NCI-H1436 (cell line): ENCODE results near the gene SHH.

ENCODE experiments used
- DNase-seq: peaks from one replicate; lab custom pipeline; 2025; lab: John Stamatoyannopoulos, UW

The SHH gene

GRCh38 chr7:155764438-155764793 lies 47.8 kb downstream of the SHH start:
- peak; percentile 65 for DNase-seq

GRCh38 chr7:155763691-155764437 lies 48.4 kb downstream of the SHH start:
- DNase-seq, result no peak

- no peak for DNase-seq
Measured at GRCh38 chr7:155763122-155763521, 49.1 kb downstream of the SHH start.

- DNase-seq, result no peak
Measured at GRCh38 chr7:155762655-155763054, 49.6 kb downstream of the SHH start.

DNA sequence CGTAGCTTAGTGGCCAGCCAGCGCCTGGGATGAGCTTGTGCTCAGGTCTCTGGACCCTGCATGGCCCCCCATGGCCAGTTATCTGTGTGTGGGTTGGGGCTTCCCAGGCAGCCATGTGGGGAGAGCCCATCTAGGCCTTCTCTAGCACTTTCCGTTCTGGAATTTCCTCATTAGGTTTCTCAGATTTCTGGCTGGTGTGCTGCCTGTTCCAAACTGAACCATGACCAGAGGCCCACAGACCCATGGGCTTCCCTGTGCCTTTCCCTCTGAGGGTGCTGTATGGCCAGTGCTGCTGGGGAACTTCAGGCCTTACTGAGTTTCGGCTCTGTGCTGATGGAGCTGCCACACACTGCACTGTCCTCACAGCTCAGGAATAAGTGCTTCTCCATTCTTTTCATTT lies 50.2 kb downstream of the SHH start:
- DNase-seq, result no peak

GRCh38 chr7:155761162-155761561 lies 51.1 kb downstream of the SHH start:
- no peak for DNase-seq

GRCh38 chr7:155759740-155760430 lies 52.4 kb downstream of the SHH start:
- no peak for DNase-seq

DNA sequence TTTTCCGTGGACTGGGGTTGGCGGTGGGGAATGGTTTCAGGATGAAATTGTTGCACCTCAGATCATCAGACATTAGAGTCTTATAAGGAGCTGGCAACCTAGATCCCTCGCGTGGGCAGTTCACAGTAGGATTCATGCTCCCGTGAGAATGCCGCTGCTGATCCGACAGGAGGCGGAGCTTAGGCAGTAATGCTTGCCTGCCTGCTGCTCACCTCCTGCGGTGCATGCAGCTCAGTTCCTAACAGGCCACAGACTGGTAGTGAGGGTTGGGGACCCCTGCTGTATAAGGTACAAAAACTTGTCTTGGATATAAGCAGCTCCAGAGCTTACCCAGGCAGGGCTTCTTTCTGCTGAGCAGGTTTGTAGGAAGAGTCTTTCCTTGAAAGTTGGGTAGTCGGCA lies 53.9 kb downstream of the SHH start:
- DNase-seq, result no peak

DNA sequence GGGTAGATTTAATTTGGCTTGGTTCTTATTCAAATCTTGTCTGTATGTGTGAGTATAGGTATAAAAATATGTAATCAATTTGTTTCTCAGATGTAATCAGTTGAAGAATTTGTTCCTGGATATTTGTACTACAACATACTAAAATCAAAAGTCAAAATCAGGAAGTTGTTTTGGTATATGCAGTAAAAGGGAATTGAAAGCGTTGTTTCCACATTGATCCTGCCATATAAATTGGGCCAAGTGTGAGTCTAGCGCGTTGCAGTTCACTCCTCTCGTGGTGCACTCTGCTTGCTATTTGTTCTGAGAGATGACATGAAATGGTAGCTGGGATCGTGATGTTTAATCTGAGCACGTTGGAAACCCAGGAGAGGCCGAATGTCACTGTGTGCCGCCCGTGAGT lies 55.9 kb downstream of the SHH start:
- DNase-seq, result no peak

- DNase-seq, result no peak
Measured at GRCh38 chr7:155755026-155755425, 57.2 kb downstream of the SHH start.

DNA sequence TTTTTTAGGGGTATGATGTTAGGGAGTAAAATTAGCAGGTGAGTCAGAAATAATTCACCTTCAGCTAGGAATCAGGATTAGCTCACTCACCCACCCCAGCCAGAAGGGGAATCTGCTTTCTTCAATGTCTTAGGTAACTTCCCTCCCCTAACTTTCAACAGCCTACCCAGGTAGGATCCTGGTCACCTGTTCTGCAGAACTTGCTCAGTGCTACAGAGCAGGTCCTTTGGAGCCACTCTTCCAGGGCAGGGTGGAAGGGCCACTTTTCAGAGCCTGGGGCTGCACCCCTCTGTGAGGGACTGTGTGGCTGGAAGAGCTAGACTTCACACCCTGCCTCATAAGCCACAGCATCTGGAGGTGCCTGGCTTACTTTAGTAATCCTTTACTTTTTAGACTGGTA lies 58.1 kb downstream of the SHH start:
- no peak for DNase-seq

DNA sequence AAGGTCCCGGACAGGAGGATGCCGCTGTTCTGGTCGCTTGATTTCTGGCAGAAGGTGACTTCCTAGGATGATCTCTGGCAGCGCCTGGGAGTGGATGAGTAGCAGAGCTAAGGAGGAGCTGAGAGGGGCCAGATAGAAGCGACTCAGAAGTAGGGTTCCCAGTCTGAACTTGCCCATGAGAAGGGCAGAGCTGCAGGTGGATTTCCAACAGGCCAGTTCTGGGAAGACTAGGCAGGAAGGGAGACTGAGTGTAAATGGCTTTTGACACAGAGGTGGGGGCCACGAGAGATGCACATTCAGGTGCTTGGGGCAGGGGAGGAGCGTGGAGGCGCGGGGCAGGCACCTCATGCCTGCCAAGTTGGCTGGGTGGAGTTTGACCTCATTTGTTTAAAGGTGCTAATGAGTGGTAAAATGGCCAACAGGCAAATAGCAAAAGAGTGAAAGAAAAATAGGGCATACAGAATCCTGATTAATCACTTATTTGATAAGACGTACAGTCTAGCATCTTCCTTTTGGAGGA lies 58.8 kb downstream of the SHH start:
- no peak for DNase-seq

GRCh38 chr7:155752756-155753445 lies 59.4 kb downstream of the SHH start:
- DNase-seq, result no peak

GRCh38 chr7:155751409-155751808 lies 60.9 kb downstream of the SHH start:
- no peak for DNase-seq

DNA sequence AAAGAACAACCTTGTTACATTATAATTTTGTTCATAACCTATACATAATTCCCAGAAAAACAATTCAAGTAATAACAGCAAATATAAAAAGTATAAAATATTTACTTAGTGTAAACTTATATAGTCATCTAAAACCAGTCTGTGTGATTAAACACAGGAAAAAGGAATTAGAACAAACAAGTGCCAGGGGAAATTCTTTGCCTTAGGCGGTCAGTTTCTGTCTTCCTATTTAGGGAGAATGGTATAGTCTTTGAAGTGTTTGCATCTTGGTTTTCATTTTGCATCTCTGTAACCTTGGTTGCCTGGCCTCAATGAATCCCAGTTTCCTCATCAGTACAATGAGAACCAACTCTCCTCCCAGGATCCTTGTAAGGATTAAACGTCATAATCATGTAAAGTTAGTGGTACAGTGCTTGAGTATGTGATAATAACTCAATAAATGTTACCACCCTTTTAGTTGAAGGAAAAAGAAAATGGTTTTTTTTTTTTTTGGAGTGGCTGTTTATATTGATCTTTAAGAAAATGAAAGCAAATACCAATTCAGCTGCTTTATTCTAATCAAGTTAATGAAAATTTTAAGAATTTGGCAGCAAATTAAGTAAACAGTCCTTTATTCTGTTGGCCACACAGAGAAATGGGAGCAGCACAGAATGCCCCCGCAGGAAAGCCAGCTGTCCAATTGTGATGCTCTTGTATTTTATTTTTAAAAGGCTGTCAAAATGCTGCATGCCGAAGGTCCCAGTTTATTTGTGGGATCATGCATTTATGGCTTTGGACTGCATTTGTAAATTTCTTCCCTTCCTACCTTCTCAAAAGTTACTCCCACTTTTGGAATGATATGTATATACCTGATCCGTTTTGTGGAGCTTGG lies 61.8 kb downstream of the SHH start:
- DNase-seq, result no peak
